ENCODE measurements around the gene MTMR10.

The MTMR10 gene

DNA sequence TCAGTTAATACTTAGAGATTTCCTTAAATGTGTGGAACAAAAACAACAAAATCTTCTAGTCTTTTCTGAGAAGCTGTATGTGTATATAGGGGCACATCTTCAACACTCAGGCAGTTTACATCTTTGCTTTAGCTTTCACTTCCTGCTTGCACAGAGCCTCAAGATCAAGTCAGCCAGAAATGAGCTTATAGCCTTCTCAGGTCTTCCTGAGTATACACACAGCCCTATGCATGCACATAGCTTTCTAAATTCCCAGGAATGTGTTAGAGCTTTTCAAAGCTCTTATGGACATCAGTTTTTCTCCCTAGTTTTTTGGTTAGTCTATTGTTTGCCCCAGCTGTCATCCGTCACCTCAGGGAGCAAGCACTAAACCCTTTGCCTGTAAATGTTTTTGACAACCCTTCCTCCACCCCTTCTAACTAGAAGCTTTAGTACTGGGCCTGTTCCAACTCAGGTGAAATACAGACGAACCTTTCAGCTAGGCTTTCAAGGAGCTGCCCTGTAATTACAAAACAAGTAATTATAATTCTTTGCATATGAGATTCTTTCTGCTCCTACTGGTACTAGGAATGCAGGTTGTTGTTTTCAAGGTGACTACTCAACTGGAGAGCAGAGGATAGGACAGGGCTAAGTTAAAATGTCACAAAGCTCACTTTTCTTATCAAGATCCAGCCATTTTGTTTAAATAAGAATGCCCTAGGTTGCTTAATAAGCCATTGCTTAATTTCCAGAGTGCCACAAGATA, 22.6 kb upstream of the MTMR10 start:
- no peak for DNase-seq

DNA sequence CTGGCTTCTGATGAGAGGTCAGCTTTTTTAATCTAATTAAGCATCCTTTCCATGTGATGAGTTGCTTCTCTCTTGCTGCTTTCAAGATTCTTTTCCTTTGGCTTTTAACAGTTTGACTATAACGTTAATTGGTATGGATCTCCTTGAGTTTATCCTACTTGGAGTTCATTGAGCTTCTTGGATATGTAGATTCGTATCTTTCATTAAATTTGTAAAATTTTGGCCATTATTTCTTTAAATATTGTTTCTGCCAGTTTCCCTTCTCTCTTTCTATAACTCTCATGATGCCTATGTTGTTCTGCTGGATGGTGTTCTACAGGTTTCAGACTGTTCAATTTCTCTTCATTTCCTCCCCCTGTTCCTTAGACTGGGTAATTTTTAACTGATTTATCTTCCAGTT, 21.0 kb upstream of the MTMR10 start:
- no peak for DNase-seq

DNA sequence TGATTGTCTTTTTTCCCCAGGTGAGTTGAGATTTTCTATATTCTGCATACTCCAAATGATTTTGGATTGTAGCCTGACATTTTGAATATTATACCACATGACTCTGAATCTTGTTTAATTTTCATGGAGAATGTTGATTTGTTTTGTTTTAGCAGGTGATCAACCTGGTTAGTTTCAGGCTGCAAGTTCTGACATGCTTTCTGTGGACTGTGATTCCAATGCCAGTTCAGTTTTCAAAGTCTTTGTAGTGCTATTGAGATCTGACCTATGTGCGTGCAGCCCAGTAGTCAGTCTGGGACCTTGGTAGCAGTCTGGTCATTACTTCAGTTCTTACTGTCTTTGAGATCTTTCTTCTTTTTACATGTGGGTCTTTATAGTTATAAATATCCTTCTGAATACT, 18.6 kb upstream of the MTMR10 start:
- no peak for DNase-seq

DNA sequence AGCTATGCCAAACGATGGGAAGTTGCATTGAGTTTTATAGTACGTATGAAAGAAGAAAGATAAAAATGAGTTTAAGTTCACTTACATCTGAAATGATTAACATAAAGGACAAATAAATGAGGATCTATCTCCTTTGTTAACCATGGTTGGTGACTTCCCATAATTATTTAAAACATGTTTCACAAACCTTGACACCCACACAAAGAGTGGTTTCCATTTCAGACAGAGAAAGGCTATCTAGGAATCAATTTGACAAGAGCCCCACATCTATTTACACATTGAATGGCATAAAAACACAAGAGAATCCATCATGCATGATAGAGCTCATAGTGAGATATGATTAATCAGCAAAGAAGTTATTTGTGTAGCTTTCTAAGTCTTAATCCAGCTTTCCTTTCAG, 14.2 kb upstream of the MTMR10 start:
- no peak for DNase-seq

DNA sequence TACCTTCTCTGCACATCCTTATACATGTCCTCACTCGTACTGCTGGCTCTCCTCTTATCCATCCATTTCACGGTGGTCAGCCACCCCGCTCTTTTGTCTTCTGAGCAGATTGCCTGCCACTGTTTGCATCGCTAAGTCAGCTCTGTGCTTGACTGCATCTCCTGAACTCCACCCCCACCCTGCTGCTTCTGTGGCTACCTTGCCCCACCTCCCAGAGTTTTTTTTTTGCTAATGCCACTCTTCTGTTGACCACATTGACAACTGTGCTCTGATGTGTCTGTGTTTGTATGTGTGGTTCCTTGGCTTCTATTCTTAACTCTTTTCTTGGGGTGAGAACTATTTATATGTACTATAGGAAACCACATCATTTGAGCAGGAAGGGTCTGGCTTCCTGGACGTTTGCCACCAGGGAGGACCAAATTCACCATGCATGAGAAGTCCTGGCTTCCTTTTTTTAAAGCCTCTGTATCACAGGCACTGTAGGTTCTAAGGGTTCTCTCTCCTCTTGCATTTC, 12.8 kb upstream of the MTMR10 start:
- DNase-seq: no peak

DNA sequence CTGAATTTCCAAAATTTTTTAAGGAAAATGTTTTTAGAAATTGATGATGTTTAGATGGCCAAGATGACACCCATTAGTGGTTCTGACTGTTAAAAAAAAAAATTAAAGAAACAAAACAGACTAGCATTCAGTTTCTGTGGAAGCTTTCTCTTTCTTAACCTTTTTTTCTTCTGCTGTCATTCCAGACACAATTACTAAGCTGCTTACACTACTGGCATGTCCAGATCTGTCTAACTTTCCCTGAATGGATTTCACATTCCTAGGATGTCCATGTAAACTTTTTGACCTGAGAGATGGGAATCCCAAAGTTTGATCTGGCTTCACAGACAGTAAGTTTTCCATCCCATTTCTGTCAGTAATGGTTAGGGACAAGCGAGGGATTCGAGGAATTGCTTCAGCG, 10.3 kb upstream of the MTMR10 start:
- DNase-seq: no peak

DNA sequence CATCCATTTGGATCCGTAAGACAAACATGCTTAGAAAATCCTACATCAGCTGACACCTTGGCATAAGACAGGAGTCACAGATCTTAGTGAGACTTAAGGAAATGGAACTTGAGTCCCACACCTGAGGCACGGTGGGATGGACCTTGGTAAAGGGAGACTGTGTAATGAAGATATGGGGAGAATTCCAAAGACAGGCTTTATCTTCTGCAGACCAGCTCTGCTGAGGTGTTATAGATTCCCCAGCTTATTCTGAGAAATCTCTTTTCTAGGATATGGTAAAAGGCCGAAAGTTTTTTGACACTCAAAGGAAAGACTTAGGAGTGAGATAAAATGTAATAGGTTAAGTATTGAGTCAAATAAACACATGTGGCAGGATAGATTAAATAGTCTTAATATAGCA, 8.3 kb upstream of the MTMR10 start:
- DNase-seq: no peak

DNA sequence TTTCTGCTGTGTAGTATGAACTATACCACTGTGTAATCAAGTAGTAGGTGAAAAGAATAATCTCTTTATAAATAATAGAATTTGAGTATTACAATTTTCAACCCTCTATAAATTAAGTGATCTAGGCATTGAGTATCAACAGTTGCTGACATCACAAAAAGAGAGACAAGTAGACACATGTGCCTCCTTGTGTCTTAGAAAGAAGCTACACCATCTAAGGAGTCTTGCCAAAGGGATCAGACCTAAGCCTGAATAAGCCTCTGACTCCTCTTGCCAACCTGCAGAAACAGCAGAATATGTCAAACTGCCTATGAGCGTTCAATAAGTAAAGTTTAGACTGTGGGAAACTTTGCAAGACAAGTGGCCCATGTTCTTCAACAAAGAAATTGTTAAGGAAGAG, 5.8 kb upstream of the MTMR10 start:
- DNase-seq: no peak

DNA sequence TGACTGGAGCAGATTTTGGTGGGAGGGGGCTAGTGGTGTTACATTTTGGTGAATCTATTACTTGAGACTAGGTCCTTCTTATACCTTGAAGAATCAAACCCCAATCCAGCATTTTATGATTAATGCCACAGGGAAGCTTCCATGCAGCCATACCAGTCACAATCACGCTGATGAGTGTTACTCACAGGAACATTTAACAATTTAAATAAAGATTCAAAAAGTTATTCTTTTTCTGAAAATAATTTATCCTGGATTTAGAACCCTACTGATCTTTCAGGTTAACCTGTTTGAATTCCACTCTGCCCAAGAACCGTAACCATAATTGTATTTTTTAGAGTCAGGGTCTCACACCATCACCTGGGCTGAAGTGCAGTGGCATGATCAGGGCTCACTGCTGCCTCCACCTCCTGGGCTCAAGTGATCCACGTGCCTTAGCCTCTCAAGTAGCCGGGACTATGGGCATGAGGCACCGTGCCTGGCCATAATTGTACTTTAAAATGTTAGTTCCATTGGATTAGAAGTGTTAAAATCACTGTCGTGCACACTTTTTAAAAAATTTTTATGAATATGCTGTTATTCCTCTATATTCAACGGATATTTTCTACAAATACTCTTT, 929 bp upstream of the MTMR10 start:
- no peak for DNase-seq

DNA sequence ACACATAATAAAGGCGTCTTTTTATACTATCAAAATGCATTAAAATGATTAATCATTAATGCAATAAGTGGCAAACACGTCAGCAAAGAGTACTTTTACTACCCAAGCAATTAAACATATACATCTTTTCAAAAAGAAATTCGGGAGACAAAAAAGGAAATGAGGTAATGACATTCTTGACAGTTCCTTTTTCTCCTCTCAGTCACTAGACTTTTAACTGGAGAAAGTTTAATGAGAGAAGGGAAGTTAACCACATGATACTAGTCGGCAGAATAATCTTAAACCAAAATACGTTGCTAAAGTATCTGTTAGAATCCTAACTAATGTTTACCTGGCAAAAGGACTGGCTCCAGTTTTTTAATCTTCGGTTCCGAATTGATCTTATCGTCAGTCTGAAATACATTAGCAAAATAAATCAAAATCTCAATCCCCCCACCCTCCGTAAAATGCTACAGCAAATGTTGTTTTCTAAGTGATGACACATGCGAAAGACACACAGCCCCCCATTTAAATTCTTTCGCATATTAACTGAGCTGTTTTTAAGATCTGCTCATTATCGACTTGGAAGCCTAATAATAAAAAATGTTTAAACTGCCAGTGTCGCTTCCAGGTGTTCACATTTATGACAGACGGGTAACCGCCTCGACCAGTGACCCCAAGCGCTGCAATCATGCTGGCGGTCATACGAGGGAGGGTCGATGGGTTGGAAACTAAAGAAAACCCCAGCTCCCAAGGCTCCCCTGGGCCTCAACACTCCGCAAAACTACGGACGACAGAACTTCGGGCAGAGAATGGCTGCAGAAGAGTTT, 778 bp downstream of the MTMR10 start:
- no peak for DNase-seq

DNA sequence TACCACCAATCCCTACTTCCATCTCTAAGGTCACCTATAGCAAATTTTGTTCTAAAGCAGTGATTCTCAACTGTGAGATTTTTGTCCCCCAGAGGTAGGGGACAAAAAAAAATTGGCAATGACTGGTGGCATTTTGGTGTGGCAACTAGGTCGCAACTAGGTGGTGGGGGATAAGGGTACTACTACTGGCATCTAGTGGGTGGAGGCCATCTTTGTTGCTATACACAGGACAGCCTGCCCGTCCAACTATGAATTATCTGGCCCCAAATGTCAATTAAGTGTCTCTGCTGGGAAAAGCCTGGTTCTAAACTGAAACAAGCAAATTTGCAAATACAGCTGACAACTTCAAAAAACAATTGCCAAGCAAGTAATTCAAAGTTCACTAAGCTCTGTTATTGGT, 1.4 kb downstream of the MTMR10 start:
- no peak for DNase-seq

DNA sequence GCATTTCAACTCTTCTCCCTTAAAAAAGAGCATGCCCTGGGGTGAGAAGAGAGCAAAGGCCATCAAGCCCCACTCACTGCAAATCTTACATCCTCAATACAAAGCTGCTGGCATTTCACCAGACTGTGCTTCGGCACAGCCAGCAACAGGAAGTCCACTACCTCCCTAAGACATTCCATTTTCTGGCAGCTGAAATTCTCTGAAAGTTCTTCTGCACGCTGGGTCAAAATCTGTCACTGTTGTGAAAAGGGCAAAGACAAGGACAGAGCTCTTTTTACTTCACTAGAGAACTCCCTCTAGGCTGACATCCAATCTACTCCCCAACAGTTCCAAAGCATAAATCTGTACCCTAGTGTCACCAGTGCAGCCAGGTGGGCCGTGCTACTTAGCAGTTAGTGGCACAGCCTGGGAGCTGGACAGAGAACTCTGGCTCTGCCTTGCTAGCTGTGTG, 6.3 kb downstream of the MTMR10 start:
- DNase-seq: no peak

DNA sequence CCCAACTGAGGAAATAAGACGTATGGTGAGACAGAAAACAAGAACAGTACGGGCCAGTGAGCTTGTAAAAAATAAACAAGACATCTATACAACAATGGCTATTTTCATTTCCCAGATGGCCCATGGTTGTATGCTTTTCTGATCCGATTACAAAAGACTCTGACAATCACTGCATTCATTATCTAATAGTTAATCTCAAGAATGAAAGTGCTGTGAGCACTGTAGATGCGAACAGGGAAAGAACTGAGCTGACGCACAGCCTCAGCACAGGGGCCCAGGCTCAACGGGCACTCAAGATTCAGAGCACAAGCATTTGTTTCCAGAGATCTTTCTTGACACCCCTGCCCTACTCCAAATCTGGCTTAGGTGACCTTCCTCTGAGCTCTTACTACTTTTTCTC, 6.9 kb downstream of the MTMR10 start:
- DNase-seq: no peak

DNA sequence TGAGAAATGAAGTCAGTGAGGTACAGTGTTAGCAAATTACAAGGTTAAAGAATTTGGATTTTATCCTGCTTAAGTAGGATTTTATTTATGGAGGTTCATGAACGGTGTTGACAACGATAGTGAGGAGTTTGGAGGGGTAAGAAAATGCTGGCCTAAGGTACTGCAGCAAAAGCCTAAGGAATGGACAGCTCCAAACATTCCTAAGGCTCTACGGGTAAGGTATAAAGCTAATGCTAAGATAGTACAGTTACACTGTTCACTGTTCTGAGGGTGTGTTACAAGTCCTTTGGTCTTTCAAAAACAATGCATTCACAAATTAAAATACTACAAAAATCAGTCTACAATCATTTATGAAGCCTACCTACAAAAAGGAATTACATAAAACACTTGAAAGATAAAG, 7.3 kb downstream of the MTMR10 start:
- no peak for DNase-seq

DNA sequence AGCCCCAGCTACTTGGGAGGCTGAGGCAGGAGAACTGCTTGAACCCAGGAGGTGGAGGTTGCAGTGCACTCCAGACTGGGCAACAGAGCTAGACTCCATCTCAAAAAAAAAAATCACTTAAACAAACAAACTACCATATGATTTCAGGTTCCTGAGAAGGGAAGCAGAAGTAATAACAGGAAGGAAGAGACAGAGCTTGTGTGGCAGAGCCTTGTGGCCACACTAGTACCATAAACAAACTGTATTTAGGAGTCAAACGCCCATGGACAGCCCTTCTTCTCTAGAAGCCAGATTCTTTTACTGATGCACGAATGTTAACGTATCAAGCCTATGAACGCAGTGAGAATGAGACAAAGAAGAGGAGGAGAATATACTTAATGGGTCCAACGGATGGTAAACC, 12.0 kb downstream of the MTMR10 start:
- no peak for DNase-seq

DNA sequence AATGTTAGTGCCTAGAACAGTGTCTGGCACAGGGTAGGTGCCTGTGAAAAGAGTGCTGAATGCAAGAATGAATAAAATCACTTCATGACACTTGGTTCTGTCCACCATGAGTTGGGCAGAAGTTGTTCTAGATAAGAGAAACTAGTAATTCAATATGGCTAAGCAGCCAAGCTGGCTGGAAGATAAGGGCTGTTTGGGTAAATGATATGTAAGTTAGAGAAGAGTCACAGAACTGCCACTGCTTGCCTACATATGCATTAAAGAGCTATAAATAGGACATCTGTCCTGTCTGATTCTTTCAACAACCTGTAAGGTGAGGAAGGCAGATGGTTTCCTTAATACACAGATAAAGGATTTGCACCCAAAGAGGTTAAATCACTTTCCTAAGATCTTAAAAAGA, 13.1 kb downstream of the MTMR10 start:
- no peak for DNase-seq

DNA sequence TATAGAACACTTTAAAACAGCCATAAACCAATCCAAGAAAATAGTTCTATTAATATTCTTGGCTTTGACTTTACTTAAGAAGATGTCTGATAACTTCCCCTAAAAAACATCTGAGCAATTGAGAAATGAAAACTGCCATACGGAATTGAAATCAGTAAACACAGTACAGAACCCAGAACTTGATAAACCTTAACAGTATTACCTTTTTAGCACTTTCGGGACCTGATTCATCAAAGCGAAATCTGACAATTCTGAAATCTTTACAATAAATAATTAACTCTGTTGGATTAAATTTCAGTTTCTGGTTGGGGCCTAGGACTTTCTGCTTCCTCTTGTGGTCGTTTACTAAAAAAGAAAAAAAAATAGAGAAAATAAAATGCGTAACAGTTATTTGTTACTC, 17.3 kb downstream of the MTMR10 start:
- no peak for DNase-seq

DNA sequence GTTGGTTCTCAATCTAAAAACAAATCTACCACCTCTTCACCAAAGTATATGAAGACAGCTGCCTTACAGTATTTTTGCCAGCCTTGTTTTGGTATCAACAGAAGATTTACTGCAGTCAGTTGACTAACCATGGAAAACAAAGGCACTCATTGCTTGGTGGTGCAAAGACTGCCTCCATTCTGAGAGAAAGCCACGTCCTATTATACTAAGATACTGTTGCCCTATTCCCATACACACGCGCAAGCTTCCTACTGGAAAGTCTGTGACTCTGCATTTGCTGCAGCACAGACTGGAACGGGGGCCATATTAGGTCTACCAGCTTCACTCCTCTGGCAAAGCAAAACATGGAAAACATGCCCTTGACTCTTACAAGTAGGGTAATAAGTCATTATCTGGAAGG, 18.0 kb downstream of the MTMR10 start:
- DNase-seq: no peak

DNA sequence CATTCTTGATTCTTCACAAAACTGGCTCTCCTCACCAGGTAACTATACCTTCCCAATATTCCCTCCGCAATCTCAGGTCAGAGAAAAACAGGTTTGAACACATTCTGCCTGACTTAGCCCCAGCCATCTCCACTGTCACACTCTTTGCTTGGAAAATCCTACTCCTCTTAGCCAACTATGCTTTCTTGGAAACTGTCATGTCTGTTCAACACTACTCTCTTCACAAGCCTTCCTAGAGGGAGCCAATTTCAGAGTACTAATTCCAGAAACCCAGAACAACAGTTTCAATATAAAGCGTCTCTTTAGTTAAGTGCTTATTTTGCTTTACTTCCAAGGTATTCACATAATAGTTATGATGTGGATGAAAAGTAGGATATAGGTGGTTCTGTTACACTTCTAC, 21.7 kb downstream of the MTMR10 start:
- no peak for DNase-seq

DNA sequence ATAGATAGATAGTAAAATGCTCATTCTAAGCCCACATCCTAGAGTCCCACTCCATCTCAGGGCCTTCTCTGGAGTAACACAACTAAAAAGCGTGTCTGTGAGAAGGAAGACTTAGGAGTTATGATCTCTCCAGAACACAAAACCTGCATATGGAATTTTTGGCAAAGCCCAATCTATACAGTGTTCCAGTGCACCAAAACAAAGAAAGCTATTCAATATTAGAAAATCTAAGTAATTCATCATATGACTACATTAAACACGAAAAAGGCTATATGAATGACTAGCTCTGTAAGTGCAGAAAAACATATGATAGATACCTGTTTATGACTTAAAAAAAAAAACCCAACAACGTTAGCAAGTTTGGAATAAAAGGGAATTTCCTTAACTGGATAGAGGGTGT, 27.7 kb downstream of the MTMR10 start:
- DNase-seq: no peak

DNA sequence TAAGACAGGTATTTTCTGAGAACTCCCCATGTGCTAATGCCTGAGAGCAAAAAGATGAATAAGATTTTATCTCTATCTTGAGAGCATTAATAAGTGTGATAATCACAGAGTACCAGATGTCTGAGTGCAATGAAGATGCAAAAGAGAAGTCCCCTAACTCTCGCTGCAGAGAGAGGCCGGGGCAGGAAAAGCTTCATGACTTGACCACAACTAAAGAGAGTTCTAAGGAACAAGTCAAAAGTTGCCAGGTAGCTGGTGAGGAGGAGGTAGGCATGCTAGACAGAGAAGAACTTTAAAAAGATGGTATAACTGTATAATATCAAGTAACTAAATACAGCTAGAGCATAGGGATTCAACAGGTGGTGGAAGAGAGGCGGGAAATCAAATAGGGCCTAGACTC, 28.8 kb downstream of the MTMR10 start:
- DNase-seq: no peak

DNA sequence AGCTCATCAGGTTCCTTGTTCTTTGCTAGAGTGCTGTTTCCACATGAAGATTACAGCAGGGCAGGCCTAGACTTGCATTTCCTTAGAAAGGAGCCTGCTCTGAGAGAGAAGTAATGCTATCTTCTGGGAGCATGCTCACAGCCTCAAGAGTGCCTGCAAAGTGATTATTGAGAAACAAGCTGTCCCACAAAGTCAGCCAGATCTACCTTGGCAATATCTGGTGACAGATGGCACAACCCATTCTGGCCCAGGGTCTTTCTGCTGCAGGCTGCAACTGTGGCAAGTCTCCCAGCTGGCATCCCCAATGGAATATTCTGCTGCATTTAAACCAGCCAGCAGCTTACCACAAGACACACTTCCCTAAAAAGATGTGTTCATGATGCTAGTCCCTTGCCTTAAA, 29.3 kb downstream of the MTMR10 start:
- DNase-seq: no peak

DNA sequence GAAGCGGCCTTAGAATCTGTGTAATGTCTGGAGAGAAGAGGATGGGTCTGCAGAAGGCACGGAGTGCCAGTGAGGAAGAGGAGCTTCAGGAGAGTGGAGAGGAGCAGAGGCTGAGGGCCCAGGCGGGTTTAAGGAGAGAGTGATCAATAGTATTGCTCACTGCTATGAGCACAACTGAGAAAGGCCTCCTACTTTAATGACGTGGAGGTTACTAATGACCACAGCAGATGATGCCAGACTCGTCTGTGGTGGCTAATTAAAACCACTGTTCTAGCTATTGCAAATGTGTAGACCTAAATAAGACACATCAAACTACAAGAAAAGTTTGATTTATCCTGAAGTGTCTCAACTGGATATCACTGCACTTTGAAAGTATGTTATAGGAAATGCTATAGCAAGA, 33.2 kb downstream of the MTMR10 start:
- DNase-seq: no peak

Measured in NCI-H1436 (cell line).